A673 (cell line): Measurements from ENCODE around the gene GRIPAP1. TPM values are rescaled to one million over a fixed set of nuclear protein-coding genes. Genes with fewer than 3 reads are reported as not detected.

Experiments used
- BruUV-seq: library from RNA; stranded (reverse); fragments of 400-500 nt; replicated peaks from 2 replicates; lab custom pipeline; 2021; lab: Mats Ljungman, UMichigan
- CTCF ChIA-PET: fragments of 300-600 bp; sonication (Branson Sonifier 250); formaldehyde crosslinking; loops from one replicate; lab custom pipeline; 2022; ENCODE audit warnings: antibody characterized with exemption; lab: Charles Lee
- POLR2A ChIA-PET: fragments of 300-600 bp; sonication (Branson Sonifier 250); formaldehyde crosslinking; loops from one replicate; lab custom pipeline; 2022; ENCODE audit warnings: antibody characterized with exemption; ENCODE audit not compliant: low non-redundant PET; lab: Charles Lee
- DNase-seq: peaks from one replicate; pipeline ENCODE4 v3.0.0-alpha.2; 2015; ENCODE audit warnings: low spot score
- H3K27ac ChIP-seq: fragments of 200-600 bp; sonication (generic); 2 replicates; pipeline ENCODE4 v1.5.1; 2016; ENCODE audit warnings: mixed run types, low read depth, mild to moderate bottlenecking, mixed read lengths, antibody characterized with exemption, low read length; ENCODE audit not compliant: poor library complexity, severe bottlenecking
- H3K27me3 ChIP-seq: fragments of 200-600 bp; sonication (generic); replicated peaks from 2 replicates; pipeline ENCODE4 v1.6.1; 2017; ENCODE audit warnings: mixed run types, low read depth, mild to moderate bottlenecking, mixed read lengths, antibody characterized with exemption, low read length; ENCODE audit not compliant: insufficient read depth, poor library complexity
- H3K36me3 ChIP-seq: fragments of 200-600 bp; sonication (generic); 2 replicates; pipeline ENCODE4 v1.6.1; 2016; ENCODE audit warnings: mixed run types, mild to moderate bottlenecking, mixed read lengths, antibody characterized with exemption, low read length; ENCODE audit not compliant: insufficient read depth, poor library complexity, severe bottlenecking
- H3K4me1 ChIP-seq: fragments of 200-600 bp; sonication (generic); 2 replicates; pipeline ENCODE4 v1.6.1; 2017; ENCODE audit warnings: mixed run types, mild to moderate bottlenecking, mixed read lengths, antibody characterized with exemption, low read length; ENCODE audit not compliant: insufficient read depth, poor library complexity, severe bottlenecking
- H3K4me3 ChIP-seq: fragments of 200-600 bp; sonication (generic); 2 replicates; pipeline ENCODE4 v1.5.1; 2016; ENCODE audit warnings: low read depth, mixed run types, mild to moderate bottlenecking, mixed read lengths, low read length; ENCODE audit not compliant: poor library complexity, severe bottlenecking
- H3K9me3 ChIP-seq: fragments of 200-600 bp; sonication (generic); 2 replicates; pipeline ENCODE4 v1.6.1; 2016; ENCODE audit warnings: mixed run types, low read depth, mild to moderate bottlenecking, mixed read lengths, antibody characterized with exemption, low read length; ENCODE audit not compliant: poor library complexity, severe bottlenecking
- EZH2 ChIP-seq: fragments of 200-600 bp; sonication (generic); IDR thresholded peaks from 2 replicates; pipeline ENCODE4 v1.6.1; 2017; ENCODE audit warnings: borderline replicate concordance, low read depth, mild to moderate bottlenecking, mixed read lengths, antibody characterized with exemption, low read length; ENCODE audit not compliant: poor library complexity, severe bottlenecking
- intact Hi-C: fragments of 100-400 bp; cut with micrococcal nuclease; formaldehyde crosslinking; loops from one replicate; pipeline ENCODE4 v1.10.0; 2022; ENCODE audit not compliant: unreplicated experiment
- total RNA-seq: library from RNA; stranded (reverse); gene quantifications from 2 replicates; pipeline ENCODE4 v1.2.3, GENCODE V29; 2021
- TF ChIP-seq, protein P1 (sequence below): fragments of 300-800, 200-600 bp; sonication (generic); conservative IDR thresholded peaks from 2 replicates; pipeline ENCODE4 v1.5.1; 2017; ENCODE audit warnings: low read depth, mild to moderate bottlenecking, antibody characterized with exemption, low read length, moderate library complexity, mixed read lengths

The GRIPAP1 gene
- total RNA-seq, 1 experiment from 2014 or later: 64.0 TPM

DNA sequence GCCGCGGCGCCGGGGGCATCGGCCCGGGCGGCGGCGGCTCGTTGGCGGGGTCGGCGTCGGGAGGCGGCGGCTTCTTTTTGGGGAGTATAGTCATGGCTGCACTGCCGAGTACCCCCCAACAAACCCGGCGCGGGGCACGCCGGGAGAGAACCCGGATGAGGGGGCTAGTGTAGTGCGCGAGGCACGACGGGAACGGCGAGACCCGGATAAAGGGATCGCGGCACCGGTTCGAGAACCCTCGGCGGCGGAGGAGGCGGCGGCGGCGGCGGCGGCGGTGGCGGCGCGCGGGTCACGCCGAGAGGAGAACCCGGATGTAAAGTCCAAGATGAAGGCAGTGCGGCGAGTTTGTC lies 44.6 kb downstream of the GRIPAP1 start, which contains the start of gene OTUD5:
Gene OTUD5 (minus strand): TSS at position 131 of the 350 bp plus-strand sequence. CDS start 37 bp downstream, at position 94.
- Histone ChIP-seq H3K9me3 (no peaks in the 10 kb centered on the region), H3K36me3 (peaks cover 6% of the 10 kb centered on the region), H3K27me3 (no peaks in the 10 kb centered on the region), H3K27ac (peak within 1 kb of the TSS; percentile 96), H3K4me1 (no peaks in the 10 kb centered on the region), H3K4me3 (peak within 1 kb of the TSS; percentile 75)
- CTCF ChIA-PET: no interaction called here
- POLR2A ChIA-PET: no interaction called here
- BruUV-seq: no TSS peak
- TF ChIP-seq, protein P1, sequence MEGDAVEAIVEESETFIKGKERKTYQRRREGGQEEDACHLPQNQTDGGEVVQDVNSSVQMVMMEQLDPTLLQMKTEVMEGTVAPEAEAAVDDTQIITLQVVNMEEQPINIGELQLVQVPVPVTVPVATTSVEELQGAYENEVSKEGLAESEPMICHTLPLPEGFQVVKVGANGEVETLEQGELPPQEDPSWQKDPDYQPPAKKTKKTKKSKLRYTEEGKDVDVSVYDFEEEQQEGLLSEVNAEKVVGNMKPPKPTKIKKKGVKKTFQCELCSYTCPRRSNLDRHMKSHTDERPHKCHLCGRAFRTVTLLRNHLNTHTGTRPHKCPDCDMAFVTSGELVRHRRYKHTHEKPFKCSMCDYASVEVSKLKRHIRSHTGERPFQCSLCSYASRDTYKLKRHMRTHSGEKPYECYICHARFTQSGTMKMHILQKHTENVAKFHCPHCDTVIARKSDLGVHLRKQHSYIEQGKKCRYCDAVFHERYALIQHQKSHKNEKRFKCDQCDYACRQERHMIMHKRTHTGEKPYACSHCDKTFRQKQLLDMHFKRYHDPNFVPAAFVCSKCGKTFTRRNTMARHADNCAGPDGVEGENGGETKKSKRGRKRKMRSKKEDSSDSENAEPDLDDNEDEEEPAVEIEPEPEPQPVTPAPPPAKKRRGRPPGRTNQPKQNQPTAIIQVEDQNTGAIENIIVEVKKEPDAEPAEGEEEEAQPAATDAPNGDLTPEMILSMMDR: no peak
- no peak for TF ChIP-seq EZH2
- intact Hi-C loops: no loop called here
- peak; percentile 85 for DNase-seq

DNA sequence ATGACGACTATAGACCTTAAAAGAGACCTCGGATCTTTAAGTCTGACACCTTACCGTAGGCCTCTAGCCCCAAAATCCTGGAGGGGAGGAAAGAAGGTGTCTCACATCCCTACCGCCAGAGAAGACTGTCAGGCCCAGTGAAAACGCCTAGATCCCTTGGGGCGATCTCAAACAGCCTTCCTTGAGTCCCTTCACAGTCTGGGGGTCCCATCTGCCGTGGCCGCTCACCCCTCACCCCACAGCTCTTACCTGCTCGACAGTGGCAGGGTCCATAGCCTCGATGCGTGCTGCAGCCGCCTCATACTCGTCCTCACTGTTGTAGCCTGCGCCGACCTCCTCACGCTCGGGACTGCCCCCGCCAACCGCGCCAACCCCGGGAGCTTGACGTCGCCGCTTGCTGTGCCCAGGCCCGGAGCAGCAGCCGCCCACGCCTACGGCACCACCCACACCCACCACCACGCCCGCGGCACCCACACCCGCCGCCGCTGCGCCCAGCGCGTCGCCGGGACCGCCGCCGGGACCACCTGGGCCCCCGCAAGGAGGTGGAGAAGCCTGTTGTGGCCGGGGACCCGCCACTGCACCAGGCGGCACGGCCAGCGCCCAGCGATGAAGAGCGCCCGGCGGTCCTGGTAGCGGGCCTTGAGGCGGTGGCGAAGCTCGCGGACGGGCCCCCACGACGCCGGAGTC lies 45.2 kb downstream of the GRIPAP1 start:
- Histone ChIP-seq H3K27ac (peak overlapping the region; percentile 96), H3K36me3 (peaks cover 6% of the 10 kb centered on the region), H3K27me3 (no peaks in the 10 kb centered on the region), H3K4me3 (peak overlapping the region; percentile 75), H3K9me3 (no peaks in the 10 kb centered on the region), H3K4me1 (no peaks in the 10 kb centered on the region)
- CTCF ChIA-PET: no interaction called here
- BruUV-seq: TSS peak; percentile 29
- POLR2A ChIA-PET: no interaction called here
- no peak for TF ChIP-seq EZH2
- TF ChIP-seq, protein P1: no peak
- DNase-seq: no peak
- intact Hi-C loops: no loop called here

- intact Hi-C loops: loop anchor here (10.0 kb wide), 1 partner anchor 144 kb away; the partner anchor contains the start of gene HDAC6
- TF ChIP-seq EZH2: no peak
- no peak for DNase-seq
- Histone ChIP-seq H3K27ac (no peak overlapping the region), H3K4me1 (no peaks in the 10 kb centered on the region), H3K9me3 (no peaks in the 10 kb centered on the region), H3K27me3 (no peaks in the 10 kb centered on the region), H3K36me3 (no peaks in the 10 kb centered on the region), H3K4me3 (no peak overlapping the region)
- ChIA-PET CTCF (no interaction called here), POLR2A (no interaction called here)
- BruUV-seq: no TSS peak
These were observed 53.5 kb downstream of the GRIPAP1 start for GRCh38 chrX:48948589-48948988.
